ENCODE measurements around the gene ROCK2. TPM values are rescaled to one million over a fixed set of nuclear protein-coding genes. Genes with fewer than 3 reads are reported as not detected.

Gene ROCK2
- polyA plus RNA-seq, 1 donor (not counting 4 experiments of a cell fraction or from before 2014, with no cell fraction given): 12.6 TPM

- TF ChIP-seq EZH2 (IDR thresholded peaks at IDR 0.05; ENCODE audit: low read length) (no peak), CTCF (optimal IDR thresholded peaks at IDR 0.05 in 1 of 3, IDR thresholded peaks at IDR 0.05 in 1 of 3, conservative IDR thresholded peaks at IDR 0.05 in 1 of 3; ENCODE audit: extremely low read depth in 1 of 3, insufficient read depth in 2 of 3, low read length in 3 of 3) (no peak)
- dilution Hi-C loops (cut with MboI; ENCODE audit: extremely low pct_ligation_motif_present, low sequenced_read_pairs): no loop called here
- H3K9ac ChIP-seq (ENCODE audit: control insufficient read depth, extremely low read depth, insufficient read depth, low read length): no peak overlapping the region
- FAIRE-seq (no peak), DNase-seq (ENCODE audit: low read depth, low spot score) (no peak)
- peaks cover 68% of the 10 kb centered on the region for H3K79me2 ChIP-seq (ENCODE audit: control insufficient read depth, insufficient read depth, low read length)
- no peak overlapping the region for H2AFZ ChIP-seq (ENCODE audit: control insufficient read depth, low read length)
- H3K9me3 ChIP-seq (ENCODE audit: control insufficient read depth, low read depth, low read length): no peaks in the 10 kb centered on the region
- H3K4me1 ChIP-seq (ENCODE audit: control insufficient read depth, extremely low read depth, insufficient read depth, low read length): peaks cover 2% of the 10 kb centered on the region
- H4K20me1 ChIP-seq (ENCODE audit: control insufficient read depth, extremely low read depth, insufficient read depth, low read length): no peaks in the 10 kb centered on the region
- H3K27ac ChIP-seq (ENCODE audit: control insufficient read depth, insufficient read depth, low read length): no peak overlapping the region
- no peaks in the 10 kb centered on the region for H3K27me3 ChIP-seq (ENCODE audit: control insufficient read depth, extremely low read depth, insufficient read depth, low read length)
- no peak overlapping the region for H3K4me3 ChIP-seq (ENCODE audit: control insufficient read depth in 2 of 3, extremely low read depth in 1 of 3, insufficient read depth in 2 of 3, low read depth in 1 of 3, low read length in 3 of 3)
- no peaks in the 10 kb centered on the region for H3K9me1 ChIP-seq (ENCODE audit: control insufficient read depth, extremely low read depth, insufficient read depth, low read length)
- H3K4me2 ChIP-seq (ENCODE audit: control insufficient read depth, extremely low read depth, insufficient read depth, low read depth, low read length): no peak overlapping the region
- no peaks in the 10 kb centered on the region for H3K36me3 ChIP-seq (ENCODE audit: control insufficient read depth in 2 of 2, extremely low read depth in 1 of 2, insufficient read depth in 2 of 2, low read length in 2 of 2)
These were observed 48.0 kb downstream of the ROCK2 start for GRCh38 chr2:11296401-11296800.

DNA sequence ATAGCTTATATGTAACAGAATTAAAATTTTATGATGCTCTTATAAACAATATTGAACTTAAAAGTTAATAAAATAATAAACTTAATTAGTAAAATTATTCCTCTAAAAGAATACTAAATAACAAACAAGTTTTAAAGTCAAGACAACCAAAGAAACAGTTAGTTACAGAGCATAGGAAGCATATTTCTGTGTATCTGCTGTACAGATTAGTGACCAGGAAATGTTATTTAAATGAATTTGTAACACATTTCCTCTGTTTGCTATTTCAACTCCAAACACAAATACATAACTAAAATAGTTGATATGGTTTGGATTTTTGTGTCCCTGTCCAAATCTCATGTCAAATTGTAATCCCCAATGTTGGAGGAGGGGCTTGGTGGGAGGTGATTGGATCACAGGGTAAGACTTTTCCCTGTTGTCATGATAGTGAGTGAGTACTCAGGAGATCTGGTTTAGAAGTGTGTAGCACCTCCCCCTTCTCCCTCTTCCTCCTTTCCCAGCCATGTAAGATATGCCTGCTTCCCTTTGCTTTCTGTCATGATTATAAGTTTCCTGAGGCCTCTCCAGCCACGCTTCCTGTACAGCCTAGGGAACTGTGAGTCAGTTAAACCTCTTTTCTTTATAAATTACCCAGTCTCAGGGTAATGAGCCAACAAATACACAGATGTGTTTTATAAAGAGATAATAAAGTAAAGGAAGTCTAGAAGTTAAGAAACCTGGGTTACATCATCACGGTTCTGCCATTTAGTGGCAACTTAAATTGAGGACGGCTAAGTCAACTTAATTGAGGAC is 51.8 kb downstream of the ROCK2 start:
- H3K27ac ChIP-seq (ENCODE audit: control insufficient read depth, insufficient read depth, low read length): no peak overlapping the region
- no peaks in the 10 kb centered on the region for H4K20me1 ChIP-seq (ENCODE audit: control insufficient read depth, extremely low read depth, insufficient read depth, low read length)

More for the DNA sequence above, 51.8 kb downstream of the ROCK2 start:
- dilution Hi-C loops (cut with MboI; ENCODE audit: extremely low pct_ligation_motif_present, low sequenced_read_pairs): no loop called here
- Histone ChIP-seq H3K9me1 (ENCODE audit: control insufficient read depth, extremely low read depth, insufficient read depth, low read length) (no peaks in the 10 kb centered on the region), H3K9ac (ENCODE audit: control insufficient read depth, extremely low read depth, insufficient read depth, low read length) (no peak overlapping the region), H2AFZ (ENCODE audit: control insufficient read depth, low read length) (no peak overlapping the region), H3K79me2 (ENCODE audit: control insufficient read depth, insufficient read depth, low read length) (peaks cover 72% of the 10 kb centered on the region), H3K4me3 (ENCODE audit: control insufficient read depth in 2 of 3, extremely low read depth in 1 of 3, insufficient read depth in 2 of 3, low read depth in 1 of 3, low read length in 3 of 3) (no peak overlapping the region), H3K36me3 (ENCODE audit: control insufficient read depth in 2 of 2, extremely low read depth in 1 of 2, insufficient read depth in 2 of 2, low read length in 2 of 2) (no peaks in the 10 kb centered on the region), H3K27me3 (ENCODE audit: control insufficient read depth, extremely low read depth, insufficient read depth, low read length) (no peaks in the 10 kb centered on the region), H3K4me2 (ENCODE audit: control insufficient read depth, extremely low read depth, insufficient read depth, low read depth, low read length) (no peak overlapping the region), H3K4me1 (ENCODE audit: control insufficient read depth, extremely low read depth, insufficient read depth, low read length) (peaks cover 2% of the 10 kb centered on the region), H3K9me3 (ENCODE audit: control insufficient read depth, low read depth, low read length) (no peaks in the 10 kb centered on the region)
- DNase-seq (ENCODE audit: low read depth, low spot score) (no peak), FAIRE-seq (peak; percentile 17)
- no peak for TF ChIP-seq CTCF (optimal IDR thresholded peaks at IDR 0.05 in 1 of 3, IDR thresholded peaks at IDR 0.05 in 1 of 3, conservative IDR thresholded peaks at IDR 0.05 in 1 of 3; ENCODE audit: extremely low read depth in 1 of 3, insufficient read depth in 2 of 3, low read length in 3 of 3)
- no peak for TF ChIP-seq EZH2 (IDR thresholded peaks at IDR 0.05; ENCODE audit: low read length)
